Neutrophil (primary cell): Measurements from ENCODE around the gene CEP57L1.

ENCODE experiments used
- H3K27ac ChIP-seq: fragments of 200-600 bp; sonication (generic); 2 replicates; pipeline ENCODE4 v1.5.1; 2016; ENCODE audit warnings: mild to moderate bottlenecking, moderate library complexity
- H3K27me3 ChIP-seq: fragments of 200-600 bp; sonication (generic); 2 replicates; pipeline ENCODE4 v1.6.0; 2016; ENCODE audit warnings: mild to moderate bottlenecking
- H3K36me3 ChIP-seq: fragments of 200-600 bp; sonication (generic); 2 replicates; pipeline ENCODE4 v1.5.1; 2017
- H3K4me1 ChIP-seq, 2 experiments: fragments of 200-600 bp in 1 of 2; sonication (generic) in 1 of 2; 1 replicate in 1 of 2; 2 replicates in 1 of 2; pipeline versions ENCODE4 v1.5.1 to v1.6.1; 2013 to 2016; ENCODE audit warnings: low read depth in 1 of 2, low read length in 1 of 2, mild to moderate bottlenecking in 1 of 2, moderate library complexity in 1 of 2; ENCODE audit not compliant: control insufficient read depth in 1 of 2, insufficient read depth in 1 of 2
- H3K4me3 ChIP-seq, 2 experiments: fragments of 200-600 bp in 1 of 2; sonication (generic) in 1 of 2; 1 replicate in 1 of 2; 2 replicates in 1 of 2; pipeline ENCODE4 v1.5.1; 2013 to 2016; ENCODE audit warnings: low read depth in 1 of 2, low read length in 1 of 2, mild to moderate bottlenecking in 1 of 2, moderate library complexity in 1 of 2
- H3K9me3 ChIP-seq: fragments of 200-600 bp; sonication (generic); 2 replicates; pipeline ENCODE4 v1.5.1; 2016
- TF ChIP-seq, protein P1 (sequence below): fragments of 200-600 bp; sonication (generic); IDR thresholded peaks from 2 replicates; pipeline ENCODE4 v1.5.1; 2016; ENCODE audit warnings: antibody characterized with exemption

The CEP57L1 gene

DNA sequence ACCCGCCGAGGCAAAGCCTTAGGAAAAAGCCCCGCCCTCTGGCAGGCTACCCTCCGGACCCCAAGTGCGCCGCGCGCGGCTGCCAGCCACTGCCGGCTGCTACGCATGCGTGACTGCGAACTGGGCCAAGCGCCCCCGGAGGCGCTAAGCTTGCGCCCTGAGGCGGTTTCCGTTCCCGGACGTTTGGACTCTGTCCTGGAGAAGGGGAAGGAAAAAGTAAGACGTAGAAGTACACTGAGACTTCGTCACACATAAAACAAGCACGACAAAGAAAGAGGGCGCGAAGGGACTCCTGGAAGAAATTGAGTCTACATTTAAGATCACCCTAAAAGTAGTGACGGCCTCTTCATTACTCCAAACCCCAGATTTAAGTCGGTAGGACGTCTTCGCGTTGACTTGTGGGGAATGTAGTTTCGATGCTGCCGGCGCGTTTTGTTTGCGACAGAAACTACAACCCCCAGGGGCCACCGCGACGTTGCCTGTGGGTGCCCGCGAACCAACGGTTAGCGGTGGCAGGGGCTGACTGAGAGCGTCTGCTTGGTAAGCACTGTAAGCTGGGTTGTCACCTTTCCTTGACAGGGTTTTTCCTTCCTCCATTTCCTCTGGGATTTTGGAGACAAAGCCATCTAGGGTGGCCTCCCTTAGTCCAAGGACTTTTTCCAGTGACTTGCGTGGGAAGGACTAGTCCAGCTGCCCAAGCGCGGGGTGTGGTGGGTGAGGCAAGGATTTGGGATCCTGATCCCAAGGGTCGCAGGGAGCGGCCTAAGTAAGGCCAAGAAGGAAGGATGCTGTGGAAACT lies at the start of gene CEP57L1:
CEP57L1 (plus strand) TSS at position 472 of the 799 bp plus-strand sequence. CDS start 49,715 bp downstream, outside the sequence.
- TF ChIP-seq, protein P1, sequence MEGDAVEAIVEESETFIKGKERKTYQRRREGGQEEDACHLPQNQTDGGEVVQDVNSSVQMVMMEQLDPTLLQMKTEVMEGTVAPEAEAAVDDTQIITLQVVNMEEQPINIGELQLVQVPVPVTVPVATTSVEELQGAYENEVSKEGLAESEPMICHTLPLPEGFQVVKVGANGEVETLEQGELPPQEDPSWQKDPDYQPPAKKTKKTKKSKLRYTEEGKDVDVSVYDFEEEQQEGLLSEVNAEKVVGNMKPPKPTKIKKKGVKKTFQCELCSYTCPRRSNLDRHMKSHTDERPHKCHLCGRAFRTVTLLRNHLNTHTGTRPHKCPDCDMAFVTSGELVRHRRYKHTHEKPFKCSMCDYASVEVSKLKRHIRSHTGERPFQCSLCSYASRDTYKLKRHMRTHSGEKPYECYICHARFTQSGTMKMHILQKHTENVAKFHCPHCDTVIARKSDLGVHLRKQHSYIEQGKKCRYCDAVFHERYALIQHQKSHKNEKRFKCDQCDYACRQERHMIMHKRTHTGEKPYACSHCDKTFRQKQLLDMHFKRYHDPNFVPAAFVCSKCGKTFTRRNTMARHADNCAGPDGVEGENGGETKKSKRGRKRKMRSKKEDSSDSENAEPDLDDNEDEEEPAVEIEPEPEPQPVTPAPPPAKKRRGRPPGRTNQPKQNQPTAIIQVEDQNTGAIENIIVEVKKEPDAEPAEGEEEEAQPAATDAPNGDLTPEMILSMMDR: peak; percentile 40
- Histone ChIP-seq H3K27ac (peak within 1 kb of the TSS; percentile 86), H3K4me1 (peaks cover 32 to 36% of the 10 kb centered on the region in 2 experiments), H3K9me3 (no peaks in the 10 kb centered on the region), H3K4me3 (peak within 1 kb of the TSS; percentile 96 to 97), H3K27me3 (no peaks in the 10 kb centered on the region), H3K36me3 (no peaks in the 10 kb centered on the region)

DNA sequence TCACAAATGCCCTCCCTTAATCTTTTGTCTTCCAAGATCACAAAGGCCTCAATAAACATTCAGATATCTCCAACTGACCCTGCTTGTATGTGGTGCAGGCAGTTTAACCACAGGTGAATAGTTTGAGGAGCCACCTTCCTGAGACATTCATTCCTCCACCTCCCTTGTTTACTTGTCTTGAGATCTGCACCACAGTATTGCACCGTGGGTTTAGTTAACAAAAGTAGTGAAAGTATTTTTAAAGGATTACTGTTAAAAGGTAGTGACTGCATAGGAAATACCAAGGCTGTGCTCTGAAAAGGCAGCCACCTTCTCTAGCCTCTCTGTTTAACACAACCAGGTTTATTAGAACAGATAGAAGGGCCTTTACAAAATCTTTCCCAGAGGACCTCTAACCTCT lies 47.1 kb upstream of the CEP57L1 start:
- no peaks in the 10 kb centered on the region for H3K9me3 ChIP-seq
- H3K4me1 ChIP-seq: no peaks in the 10 kb centered on the region
- no peak overlapping the region for H3K27ac ChIP-seq
- H3K36me3 ChIP-seq: no peaks in the 10 kb centered on the region
- no peaks in the 10 kb centered on the region for H3K27me3 ChIP-seq
- H3K4me3 ChIP-seq: no peak overlapping the region
- TF ChIP-seq, protein P1: no peak

GRCh38 chr6:109048670-109049415 lies 46.5 kb upstream of the CEP57L1 start:
- TF ChIP-seq, protein P1: no peak
- H3K27me3 ChIP-seq: no peaks in the 10 kb centered on the region
- no peak overlapping the region for H3K4me3 ChIP-seq

GRCh38 chr6:109050012-109050411 lies 45.3 kb upstream of the CEP57L1 start:
- H3K27ac ChIP-seq: no peak overlapping the region
- TF ChIP-seq, protein P1: no peak
- H3K4me3 ChIP-seq: no peak overlapping the region
- H3K9me3 ChIP-seq: no peaks in the 10 kb centered on the region
- no peaks in the 10 kb centered on the region for H3K4me1 ChIP-seq
- no peaks in the 10 kb centered on the region for H3K36me3 ChIP-seq
- H3K27me3 ChIP-seq: no peaks in the 10 kb centered on the region

More at GRCh38 chr6:109048670-109049415, 46.5 kb upstream of the CEP57L1 start:
- Histone ChIP-seq H3K36me3 (no peaks in the 10 kb centered on the region), H3K27ac (no peak overlapping the region), H3K9me3 (no peaks in the 10 kb centered on the region), H3K4me1 (no peaks in the 10 kb centered on the region)

DNA sequence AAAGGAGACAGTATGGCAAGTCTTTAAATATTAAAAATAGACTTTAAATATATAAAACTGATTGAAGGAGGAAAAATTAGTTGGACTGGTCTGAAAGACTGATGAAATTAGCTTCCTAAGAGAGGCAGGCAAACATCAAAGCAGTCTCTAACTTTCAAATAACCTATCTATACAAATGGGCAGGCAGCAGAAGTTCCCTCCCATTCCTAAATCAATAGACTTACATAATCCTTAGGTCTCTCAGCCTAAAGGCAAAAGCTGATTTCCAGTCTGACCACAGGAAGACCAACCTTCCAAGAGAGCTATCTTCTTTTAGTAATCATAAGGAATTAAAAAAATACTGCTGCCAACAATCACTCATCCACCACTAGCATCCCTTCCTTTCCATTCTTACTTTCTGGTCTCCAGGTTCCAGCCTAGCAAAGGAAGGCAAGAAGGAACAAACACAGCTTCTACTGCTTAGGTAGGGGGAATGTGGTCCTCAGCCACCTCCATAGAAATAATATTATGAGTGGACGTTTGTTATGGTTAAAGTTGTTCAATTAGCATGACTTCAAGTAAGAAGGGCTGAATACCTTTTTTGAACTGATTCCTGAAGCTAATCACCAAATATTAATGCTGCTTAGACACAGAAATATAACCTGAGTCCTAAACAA lies 44.7 kb upstream of the CEP57L1 start:
- Histone ChIP-seq H3K9me3 (no peaks in the 10 kb centered on the region), H3K4me3 (no peak overlapping the region), H3K27ac (no peak overlapping the region), H3K27me3 (no peaks in the 10 kb centered on the region), H3K36me3 (no peaks in the 10 kb centered on the region), H3K4me1 (no peaks in the 10 kb centered on the region)
- TF ChIP-seq, protein P1: no peak
